K562 (cell line): Measurements from ENCODE around the gene FAM171A1. TPM values are rescaled to one million over a fixed set of nuclear protein-coding genes. Genes with fewer than 3 reads are reported as not detected.

Experiments
- ATAC-seq: fragments of 200-7000 bp; cut with Tn5 transposase; 3 replicates; pipeline ENCODE4 v1.9.1; 2020; ENCODE audit warnings: moderate library complexity
- BruUV-seq: library from RNA; stranded (reverse); fragments of 400-500 nt; replicated peaks from 2 replicates; lab custom pipeline; 2021; lab: Mats Ljungman, UMichigan
- CTCF ChIA-PET: fragments of 300-600 bp; formaldehyde crosslinking; extraction: SDS; loops from one replicate; lab custom pipeline; 2021; ENCODE audit warnings: low intra/inter-chr PET ratio; lab: Yijun Ruan, JAX
- POLR2A ChIA-PET: fragments of 300-600, 350-650 bp; sonication (Branson Sonifier 250); formaldehyde crosslinking; extraction: SDS; loops from one replicate; lab custom pipeline; 2021; ENCODE audit warnings: antibody characterized with exemption, inconsistent platforms; lab: Yijun Ruan, JAX
- DNase-seq, 4 experiments: peaks; one replicate each; pipeline versions ENCODE4 v3.0.0 to v3.0.0-alpha.2; 2011 to 2018; ENCODE audit warnings: low spot score in 3 of 4, mixed read lengths in 3 of 4; ENCODE audit errors: extremely low read depth in 1 of 4
- FAIRE-seq: peaks from 2 replicates; lab custom pipeline; 2011; peaks lifted over from hg19 to GRCh38; lab: Jason Lieb, UNC
- H2AFZ ChIP-seq: 2 replicates; pipeline ENCODE4 v1.6.0; 2011; ENCODE audit warnings: low read depth, low read length, control low read depth, inconsistent platforms
- H3K27ac ChIP-seq: fragments of 200-600 bp; 3 replicates; pipeline ENCODE4 v1.8.0; 2011; ENCODE audit warnings: low read depth, mild to moderate bottlenecking, control low read depth, inconsistent platforms, low read length, moderate library complexity, mixed read lengths; ENCODE audit errors: extremely low read depth
- H3K27me3 ChIP-seq, 2 experiments: fragments of 300-600 bp in 1 of 2; 2 replicates in 1 of 2; 3 replicates in 1 of 2; pipeline versions ENCODE4 v1.6.0 to v1.8.0; 2011; ENCODE audit warnings: inconsistent platforms in 2 of 2, low read length in 2 of 2, mild to moderate bottlenecking in 1 of 2, mixed read lengths in 1 of 2, moderate library complexity in 1 of 2; ENCODE audit not compliant: control insufficient read depth in 2 of 2, insufficient read depth in 2 of 2
- H3K36me3 ChIP-seq: fragments of 300-600 bp; 3 replicates; pipeline ENCODE4 v1.8.0; 2011; ENCODE audit warnings: mild to moderate bottlenecking, low read length, inconsistent platforms; ENCODE audit not compliant: control insufficient read depth, insufficient read depth
- H3K4me1 ChIP-seq, 2 experiments: fragments of 200-600 bp in 1 of 2; replicated peaks in 1 of 2; 2 replicates in 1 of 2; 3 replicates in 1 of 2; pipeline versions ENCODE4 v1.5.1 to v1.8.0; 2011; ENCODE audit warnings: inconsistent platforms in 2 of 2, low read length in 2 of 2, mild to moderate bottlenecking in 1 of 2, mixed read lengths in 1 of 2, moderate library complexity in 1 of 2; ENCODE audit not compliant: control insufficient read depth in 2 of 2, insufficient read depth in 2 of 2
- H3K4me2 ChIP-seq: 2 replicates; pipeline ENCODE4 v1.6.1; 2011; ENCODE audit warnings: low read length, control low read depth, inconsistent platforms, mixed read lengths; ENCODE audit not compliant: insufficient read depth
- H3K4me3 ChIP-seq: fragments of 200-600 bp; sonication (generic), shearing (Covaris generic); 2 replicates; pipeline ENCODE4 v1.5.1; 2016; ENCODE audit warnings: control low read depth, inconsistent platforms
- H3K79me2 ChIP-seq: fragments of 200-600 bp; 3 replicates; pipeline ENCODE4 v1.8.0; 2011; ENCODE audit warnings: low read length, inconsistent platforms; ENCODE audit not compliant: control insufficient read depth, insufficient read depth
- H3K9ac ChIP-seq, 2 experiments: 2 replicates each; pipeline versions ENCODE4 v1.6.0 to v1.6.1; 2011; ENCODE audit warnings: low read depth in 2 of 2, low read length in 2 of 2, control low read depth in 1 of 2, inconsistent platforms in 1 of 2, mild to moderate bottlenecking in 1 of 2, mixed read lengths in 1 of 2; ENCODE audit not compliant: insufficient read depth in 1 of 2
- H3K9me1 ChIP-seq: one replicate; pipeline ENCODE4 v1.6.0; 2011; ENCODE audit warnings: inconsistent platforms, mild to moderate bottlenecking, low read length, moderate library complexity; ENCODE audit not compliant: control insufficient read depth, insufficient read depth
- H3K9me3 ChIP-seq: replicated peaks from 2 replicates; pipeline ENCODE4 v1.5.1; 2011; ENCODE audit warnings: low read depth, low read length, inconsistent platforms; ENCODE audit not compliant: control insufficient read depth, insufficient read depth
- H4K20me1 ChIP-seq: replicated peaks from 2 replicates; pipeline ENCODE4 v1.6.1; 2011; ENCODE audit warnings: low read length, inconsistent platforms, mixed read lengths; ENCODE audit not compliant: control insufficient read depth, insufficient read depth
- CHD4 ChIP-seq: fragments of 200-600 bp; sonication (generic); IDR thresholded peaks from 3 replicates; pipeline ENCODE4 v1.6.1; 2012; ENCODE audit warnings: low read depth, mild to moderate bottlenecking, mixed read lengths, low read length, inconsistent platforms; ENCODE audit not compliant: insufficient read depth, insufficient replicate concordance, poor library complexity, severe bottlenecking
- CUX1 ChIP-seq: fragments of 200-800 bp; sonication (Bioruptor generic); IDR thresholded peaks from 2 replicates; pipeline ENCODE4 v1.6.1; 2016; ENCODE audit warnings: missing genetic modification characterization, missing compliant biosample characterization
- MEIS2 ChIP-seq: fragments of 450-650 bp; IDR thresholded peaks from 2 replicates; pipeline ENCODE4 v1.6.1; 2014; ENCODE audit warnings: mild to moderate bottlenecking; ENCODE audit not compliant: partially characterized antibody
- STAT5A ChIP-seq: IDR thresholded peaks from 2 replicates; pipeline ENCODE4 v1.6.1; 2012; ENCODE audit warnings: low read length, inconsistent platforms, borderline replicate concordance
- ZFP36 ChIP-seq: fragments of 150-350 bp; IDR thresholded peaks from 2 replicates; pipeline ENCODE4 v1.6.1; 2018; ENCODE audit warnings: low read length, low read depth; ENCODE audit not compliant: partially characterized antibody
- ZNF121 ChIP-seq: sonication (generic); formaldehyde crosslinking; conservative IDR thresholded peaks from 2 replicates; pipeline ENCODE4 v1.8.0; 2022; ENCODE audit warnings: missing genetic modification reagents
- ZNF740 ChIP-seq, 3 experiments: fragments of 200-800 bp in 1 of 3; sonication (Bioruptor generic) in 1 of 3; sonication (generic) in 1 of 3; formaldehyde crosslinking in 1 of 3; IDR thresholded peaks; 2 replicates each; pipeline versions ENCODE4 v1.6.1 to v1.8.0; 2016 to 2022; ENCODE audit warnings: mild to moderate bottlenecking in 2 of 3, missing compliant biosample characterization in 2 of 3, missing genetic modification characterization in 2 of 3, missing genetic modification reagents in 1 of 3
- WGBS: fragments of 100-300 bp; shearing (Covaris generic); methylation state at CpG from one replicate; pipeline ENCODE4 v1.1.6; 2016; ENCODE audit warnings: low coverage, mixed read lengths; ENCODE audit not compliant: insufficient coverage; ENCODE audit errors: missing lambda C conversion rate; 5-methylcytosine and 5-hydroxymethylcytosine counted together
- in situ Hi-C: fragments of 300-500 bp; cut with MboI; formaldehyde crosslinking; loops from 4 replicates; pipeline ENCODE4 v1.15.0; 2018; ENCODE audit warnings: inconsistent platforms, mixed read lengths
- intact Hi-C: fragments of 100-400 bp; cut with micrococcal nuclease; formaldehyde crosslinking; loops from 2 replicates; pipeline ENCODE4 v1.14.2; 2022
- polyA plus RNA-seq, 8 experiments: library from polyadenylated mRNA; depleted of rRNA in 4 of 8; stranded (reverse) in 5 of 8; unstranded in 3 of 8; fragments of >200 nt; fragmentation: Nextera tagmentation in 2 of 8; fragmentation: Illumina TruSeq in 1 of 8; extraction: Ambion mirVana in 2 of 8; extraction: Trizol in 1 of 8; gene quantifications; 2 replicates each; pipeline versions ENCODE4 v1.2.1 to v1.2.3, GENCODE V29; 2011 to 2014; ENCODE audit warnings: inconsistent platforms in 1 of 8, missing spikeins in 1 of 8
- total RNA-seq, 7 experiments: library from RNA; depleted of rRNA in 6 of 7; stranded (reverse); fragments of >200 nt in 6 of 7; fragmentation: Illumina TruSeq in 2 of 7; extraction: Trizol in 2 of 7; gene quantifications; 2 replicates each; pipeline versions ENCODE4 v1.2.1 to v1.2.3, GENCODE V29; 2011 to 2021; ENCODE audit warnings: low replicate concordance in 1 of 7

FAM171A1 gene
- total and polyA plus RNA-seq, 9 of the 15 experiments (the other 6 are each of a cell fraction or from before 2014, with no cell fraction given) = 0.51 to 8.2 (median 4.8) TPM

GRCh38 chr10:15309221-15309620 lies 61.9 kb downstream of the FAM171A1 start:
- no TSS peak for BruUV-seq

GRCh38 chr10:15306735-15307280 lies 64.3 kb downstream of the FAM171A1 start:
- no TSS peak for BruUV-seq
- TF ChIP-seq ZFP36 = no peak
- no peak for TF ChIP-seq STAT5A
- no peak for TF ChIP-seq MEIS2
- no peak for TF ChIP-seq CUX1 (CRISPR knock-in tag)
- no peak for TF ChIP-seq CHD4

More at GRCh38 chr10:15309221-15309620, 61.9 kb downstream of the FAM171A1 start:
- POLR2A ChIA-PET = interaction anchor here (0.6 to 1.2 kb wide), 2 partner anchors 10 to 824 kb away, joined by 3 to 5 read pairs; no protein-coding TSS in a partner anchor
- no peaks in the 10 kb centered on the region for H4K20me1 ChIP-seq
- no peak overlapping the region for H3K4me2 ChIP-seq
- no peak overlapping the region for H3K27ac ChIP-seq
- H3K4me1 ChIP-seq = peaks cover 0 to 14% of the 10 kb centered on the region in 2 experiments; a peak in 4 of 5 replicates
- H3K9me3 ChIP-seq = no peaks in the 10 kb centered on the region
- FAIRE-seq = no peak
- in situ Hi-C loops = no loop called here
- TF ChIP-seq ZNF121 (CRISPR knock-in tag) = peak; percentile 72
- TF ChIP-seq ZNF740 (CRISPR knock-in tag; IDR thresholded peaks at IDR 0.05) = no peak
- TF ChIP-seq ZNF740 (tag; IDR thresholded peaks at IDR 0.05) = no peak
- TF ChIP-seq, all 486 proteins: peak for 1
- DNase-seq (no peak), ATAC-seq (no peak)
- Histone ChIP-seq H3K27me3 (peaks cover 2 to 11% of the 10 kb centered on the region in 2 experiments; a peak in 3 of 5 replicates), H3K4me3 (no peak overlapping the region), H2AFZ (no peak overlapping the region), H3K9me1 (no peaks in the 10 kb centered on the region), H3K36me3 (no peaks in the 10 kb centered on the region), H3K79me2 (no peaks in the 10 kb centered on the region), H3K9ac (no peak overlapping the region)
- WGBS = 61% methylated on average over 10 of the region's 10 CpGs
- intact Hi-C loops = no loop called here
- CTCF ChIA-PET = no interaction called here

More at GRCh38 chr10:15306735-15307280, 64.3 kb downstream of the FAM171A1 start:
- CTCF ChIA-PET = no interaction called here
- peaks cover 2 to 18% of the 10 kb centered on the region in 2 experiments; a peak in 3 of 5 replicates for H3K27me3 ChIP-seq
- WGBS = 39% methylated on average over 8 of the region's 8 CpGs
- no peak for FAIRE-seq
- no peak overlapping the region for H2AFZ ChIP-seq
- no peaks in the 10 kb centered on the region for H3K79me2 ChIP-seq
- POLR2A ChIA-PET = no interaction called here
- H3K4me3 ChIP-seq = no peak overlapping the region
- in situ Hi-C loops = no loop called here
- no peaks in the 10 kb centered on the region for H4K20me1 ChIP-seq
- H3K9me3 ChIP-seq = no peaks in the 10 kb centered on the region
- H3K4me2 ChIP-seq = no peak overlapping the region
- no peak overlapping the region for H3K9ac ChIP-seq
- DNase-seq = no peak
- H3K36me3 ChIP-seq = no peaks in the 10 kb centered on the region
- 0 out of 5 replicates have a peak, but pooled peaks cover 0 to under 1% of the 10 kb centered on the region in 2 experiments for H3K4me1 ChIP-seq
- H3K27ac ChIP-seq = no peak overlapping the region
- intact Hi-C loops = no loop called here
- no peaks in the 10 kb centered on the region for H3K9me1 ChIP-seq
- ATAC-seq = no peak
